ENCODE data around the gene GLT6D1.

Gene GLT6D1

GRCh38 chr9:135588371-135588770 lies 51.0 kb downstream of the GLT6D1 start:
- no peak overlapping the region for H3K9ac ChIP-seq (ENCODE audit: insufficient read length, low read depth)
- DNase-seq (ENCODE audit: low read depth, low spot score), result no peak
- no peaks in the 10 kb centered on the region for H3K36me3 ChIP-seq (ENCODE audit: insufficient read depth, insufficient read length, low read length)
- no peak for TF ChIP-seq SUZ12 (IDR thresholded peaks at IDR 0.05; ENCODE audit: extremely low read depth, insufficient read depth, insufficient read length)
- TF ChIP-seq ZNF274 (IDR thresholded peaks at IDR 0.05; ENCODE audit: low read depth, low read length), result no peak
- TF ChIP-seq YY1 (IDR thresholded peaks at IDR 0.05; ENCODE audit: insufficient read depth, insufficient read length), result no peak
- no peaks in the 10 kb centered on the region for H3K27me3 ChIP-seq (ENCODE audit: insufficient read depth, insufficient read length)
- H3K4me1 ChIP-seq (ENCODE audit: insufficient read depth, insufficient read length), result peaks cover 5% of the 10 kb centered on the region
- H3K9me3 ChIP-seq (ENCODE audit: insufficient read depth, low read length), result no peaks in the 10 kb centered on the region
- no peak overlapping the region for H3K4me3 ChIP-seq (ENCODE audit: insufficient read length, low read depth)

DNA sequence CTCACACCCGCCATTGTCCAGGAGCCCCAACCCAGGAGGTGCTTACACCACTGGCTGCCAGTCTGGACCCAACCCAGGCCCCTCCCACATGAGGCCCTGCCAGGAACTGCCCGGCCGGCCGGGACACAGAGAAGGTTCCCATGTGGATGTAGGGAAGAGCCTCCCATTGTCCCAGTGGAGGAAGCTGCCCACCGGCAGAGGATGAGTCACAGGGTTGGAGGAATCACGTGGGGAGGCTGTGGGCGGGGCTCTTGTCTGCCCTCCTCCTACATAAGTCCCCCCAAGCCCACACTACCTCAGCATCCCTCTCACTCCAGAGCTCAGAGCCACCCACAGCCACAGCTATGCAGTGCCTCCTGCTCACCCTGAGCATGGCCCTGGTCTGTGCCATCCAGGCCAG lies 51.7 kb downstream of the GLT6D1 start:
- Histone ChIP-seq H3K27me3 (ENCODE audit: insufficient read depth, insufficient read length) (no peaks in the 10 kb centered on the region), H3K4me1 (ENCODE audit: insufficient read depth, insufficient read length) (peaks cover 5% of the 10 kb centered on the region), H3K9ac (ENCODE audit: insufficient read length, low read depth) (no peak overlapping the region), H3K4me3 (ENCODE audit: insufficient read length, low read depth) (no peak overlapping the region), H3K36me3 (ENCODE audit: insufficient read depth, insufficient read length, low read length) (no peaks in the 10 kb centered on the region), H3K9me3 (ENCODE audit: insufficient read depth, low read length) (no peaks in the 10 kb centered on the region)
- TF ChIP-seq YY1 (IDR thresholded peaks at IDR 0.05; ENCODE audit: insufficient read depth, insufficient read length), result no peak
- TF ChIP-seq ZNF274 (IDR thresholded peaks at IDR 0.05; ENCODE audit: low read depth, low read length), result no peak
- TF ChIP-seq SUZ12 (IDR thresholded peaks at IDR 0.05; ENCODE audit: extremely low read depth, insufficient read depth, insufficient read length), result no peak
- DNase-seq (ENCODE audit: low read depth, low spot score), result no peak

- Histone ChIP-seq H3K36me3 (ENCODE audit: insufficient read depth, insufficient read length, low read length) (no peaks in the 10 kb centered on the region), H3K9me3 (ENCODE audit: insufficient read depth, low read length) (no peaks in the 10 kb centered on the region), H3K27me3 (ENCODE audit: insufficient read depth, insufficient read length) (no peaks in the 10 kb centered on the region), H3K4me1 (ENCODE audit: insufficient read depth, insufficient read length) (peaks cover 2% of the 10 kb centered on the region), H3K4me3 (ENCODE audit: insufficient read length, low read depth) (no peak overlapping the region), H3K9ac (ENCODE audit: insufficient read length, low read depth) (no peak overlapping the region)
- no peak for DNase-seq (ENCODE audit: low read depth, low spot score)
- no peak for TF ChIP-seq SUZ12 (IDR thresholded peaks at IDR 0.05; ENCODE audit: extremely low read depth, insufficient read depth, insufficient read length)
- no peak for TF ChIP-seq YY1 (IDR thresholded peaks at IDR 0.05; ENCODE audit: insufficient read depth, insufficient read length)
- no peak for TF ChIP-seq ZNF274 (IDR thresholded peaks at IDR 0.05; ENCODE audit: low read depth, low read length)
Measured at GRCh38 chr9:135586601-135587109, 52.7 kb downstream of the GLT6D1 start.

DNA sequence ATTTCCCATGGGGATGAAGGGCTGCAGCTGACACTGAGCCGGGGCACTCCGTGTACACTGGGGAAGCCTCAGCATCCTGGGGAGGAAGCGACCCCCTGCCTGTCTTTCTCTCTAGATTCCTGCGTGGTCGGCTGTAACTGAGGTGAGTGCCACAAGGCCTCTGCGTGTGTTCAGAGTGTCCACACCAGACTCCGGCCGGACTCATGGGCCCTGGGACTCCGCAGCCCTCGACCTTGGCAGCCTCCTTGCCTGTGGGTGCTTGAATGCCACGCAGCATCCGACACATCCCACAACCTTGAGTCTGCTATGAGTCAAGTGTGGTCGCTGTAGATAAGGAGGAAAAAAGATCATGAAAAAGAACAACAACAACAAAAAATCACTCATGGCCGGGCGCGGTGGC lies 54.4 kb downstream of the GLT6D1 start:
- H3K9ac ChIP-seq (ENCODE audit: insufficient read length, low read depth), result no peak overlapping the region
- no peak for DNase-seq (ENCODE audit: low read depth, low spot score)
- H3K4me3 ChIP-seq (ENCODE audit: insufficient read length, low read depth), result no peak overlapping the region
- H3K4me1 ChIP-seq (ENCODE audit: insufficient read depth, insufficient read length), result peaks cover 2% of the 10 kb centered on the region
- no peaks in the 10 kb centered on the region for H3K36me3 ChIP-seq (ENCODE audit: insufficient read depth, insufficient read length, low read length)
- no peaks in the 10 kb centered on the region for H3K9me3 ChIP-seq (ENCODE audit: insufficient read depth, low read length)
- no peak for TF ChIP-seq YY1 (IDR thresholded peaks at IDR 0.05; ENCODE audit: insufficient read depth, insufficient read length)
- no peak for TF ChIP-seq ZNF274 (IDR thresholded peaks at IDR 0.05; ENCODE audit: low read depth, low read length)
- no peak for TF ChIP-seq SUZ12 (IDR thresholded peaks at IDR 0.05; ENCODE audit: extremely low read depth, insufficient read depth, insufficient read length)
- no peaks in the 10 kb centered on the region for H3K27me3 ChIP-seq (ENCODE audit: insufficient read depth, insufficient read length)

DNA sequence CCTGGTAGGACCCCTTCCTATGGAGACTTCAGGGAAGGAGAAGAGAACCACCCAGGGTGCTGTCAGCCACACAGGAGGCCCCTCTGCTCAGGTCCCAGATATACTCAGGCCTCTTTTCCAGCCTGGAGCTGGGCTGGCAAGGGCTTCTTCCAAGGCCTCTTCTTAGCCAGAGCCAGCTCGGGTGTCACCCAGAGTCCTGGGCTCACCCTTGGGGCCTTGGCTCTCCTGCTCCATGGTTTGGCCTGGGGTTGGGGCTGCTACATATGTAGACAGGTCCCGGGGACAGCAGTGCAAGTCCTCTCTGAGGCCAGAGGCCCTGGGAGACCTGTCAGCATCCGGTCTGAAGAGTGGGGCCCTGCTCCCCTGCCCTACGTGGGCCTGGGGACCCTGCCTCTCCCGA lies 55.0 kb downstream of the GLT6D1 start:
- Histone ChIP-seq H3K4me3 (ENCODE audit: insufficient read length, low read depth) (no peak overlapping the region), H3K27me3 (ENCODE audit: insufficient read depth, insufficient read length) (peaks cover 2% of the 10 kb centered on the region)
- no peak for TF ChIP-seq ZNF274 (IDR thresholded peaks at IDR 0.05; ENCODE audit: low read depth, low read length)
- no peak for TF ChIP-seq SUZ12 (IDR thresholded peaks at IDR 0.05; ENCODE audit: extremely low read depth, insufficient read depth, insufficient read length)
- TF ChIP-seq YY1 (IDR thresholded peaks at IDR 0.05; ENCODE audit: insufficient read depth, insufficient read length), result no peak

GRCh38 chr9:135583688-135584011 lies 55.7 kb downstream of the GLT6D1 start:
- no peaks in the 10 kb centered on the region for H3K9me3 ChIP-seq (ENCODE audit: insufficient read depth, low read length)
- TF ChIP-seq SUZ12 (IDR thresholded peaks at IDR 0.05; ENCODE audit: extremely low read depth, insufficient read depth, insufficient read length), result no peak
- no peak for TF ChIP-seq YY1 (IDR thresholded peaks at IDR 0.05; ENCODE audit: insufficient read depth, insufficient read length)
- TF ChIP-seq ZNF274 (IDR thresholded peaks at IDR 0.05; ENCODE audit: low read depth, low read length), result no peak

More for the DNA sequence above, 55.0 kb downstream of the GLT6D1 start:
- Histone ChIP-seq H3K4me1 (ENCODE audit: insufficient read depth, insufficient read length) (peaks cover 2% of the 10 kb centered on the region), H3K9ac (ENCODE audit: insufficient read length, low read depth) (no peak overlapping the region), H3K36me3 (ENCODE audit: insufficient read depth, insufficient read length, low read length) (no peaks in the 10 kb centered on the region), H3K9me3 (ENCODE audit: insufficient read depth, low read length) (no peaks in the 10 kb centered on the region)
- no peak for DNase-seq (ENCODE audit: low read depth, low spot score)

DNA sequence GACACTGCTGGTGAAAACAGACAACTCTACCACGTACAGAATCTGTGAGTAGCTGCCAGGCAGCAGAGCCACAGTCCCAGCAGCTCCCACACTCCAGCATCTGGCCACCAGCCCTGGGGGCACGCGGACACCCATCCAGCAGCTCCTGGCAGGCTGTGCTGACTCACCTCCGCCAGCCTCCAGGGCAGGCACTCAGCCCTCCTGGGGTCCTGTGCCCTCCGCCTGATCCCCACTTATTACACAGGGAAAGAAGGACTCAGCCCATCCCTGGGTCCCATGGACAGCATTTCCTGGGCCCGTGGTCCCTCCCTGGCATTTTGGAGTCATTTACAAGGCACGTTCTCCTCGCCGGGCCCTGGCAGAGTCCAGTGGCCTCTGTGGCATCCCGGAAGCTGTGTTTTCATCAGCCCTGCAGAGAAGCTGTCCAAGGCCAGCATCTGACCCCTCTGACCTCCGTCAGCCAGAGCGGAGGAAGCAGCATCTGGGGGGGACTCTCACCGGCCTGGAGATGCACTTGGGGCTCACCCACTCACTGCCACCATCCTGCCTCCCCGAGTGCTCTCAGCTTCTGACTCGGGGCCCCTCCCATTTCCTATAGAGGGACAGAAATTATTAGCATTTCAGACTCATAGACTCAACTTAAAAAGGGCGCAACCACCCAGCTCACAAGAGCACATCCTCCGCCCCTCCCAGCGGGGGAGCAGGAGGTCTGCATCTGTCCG lies 56.2 kb downstream of the GLT6D1 start:
- no peaks in the 10 kb centered on the region for H3K4me1 ChIP-seq (ENCODE audit: insufficient read depth, insufficient read length)
- H3K9ac ChIP-seq (ENCODE audit: insufficient read length, low read depth), result no peak overlapping the region
- DNase-seq (ENCODE audit: low read depth, low spot score), result no peak
- no peaks in the 10 kb centered on the region for H3K9me3 ChIP-seq (ENCODE audit: insufficient read depth, low read length)
- H3K4me3 ChIP-seq (ENCODE audit: insufficient read length, low read depth), result no peak overlapping the region
- TF ChIP-seq ZNF274 (IDR thresholded peaks at IDR 0.05; ENCODE audit: low read depth, low read length) (no peak), YY1 (IDR thresholded peaks at IDR 0.05; ENCODE audit: insufficient read depth, insufficient read length) (no peak), SUZ12 (IDR thresholded peaks at IDR 0.05; ENCODE audit: extremely low read depth, insufficient read depth, insufficient read length) (no peak)
- H3K27me3 ChIP-seq (ENCODE audit: insufficient read depth, insufficient read length), result peaks cover 2% of the 10 kb centered on the region
- no peaks in the 10 kb centered on the region for H3K36me3 ChIP-seq (ENCODE audit: insufficient read depth, insufficient read length, low read length)

More at GRCh38 chr9:135583688-135584011, 55.7 kb downstream of the GLT6D1 start:
- no peak for DNase-seq (ENCODE audit: low read depth, low spot score)
- Histone ChIP-seq H3K36me3 (ENCODE audit: insufficient read depth, insufficient read length, low read length) (no peaks in the 10 kb centered on the region), H3K4me1 (ENCODE audit: insufficient read depth, insufficient read length) (no peaks in the 10 kb centered on the region), H3K4me3 (ENCODE audit: insufficient read length, low read depth) (no peak overlapping the region), H3K27me3 (ENCODE audit: insufficient read depth, insufficient read length) (peaks cover 2% of the 10 kb centered on the region), H3K9ac (ENCODE audit: insufficient read length, low read depth) (no peak overlapping the region)
